GM12875 (cell line): ENCODE data around the gene FLVCR1.
"Not testable (repeated sequence)": the region's sequence is repeated elsewhere in the genome, so short reads cannot be mapped to it uniquely, and the experiment has no call there.

Experiments used
- H3K4me3 ChIP-seq: one replicate; pipeline ENCODE4 v1.5.1; 2011; ENCODE audit warnings: low read depth, low read length, control low read depth
- TF ChIP-seq, protein P1 (sequence below): IDR thresholded peaks from 2 replicates; pipeline ENCODE4 v1.5.1; 2011; ENCODE audit warnings: low read depth, mild to moderate bottlenecking, control low read depth, inconsistent platforms, low read length, moderate library complexity, borderline replicate concordance; ENCODE audit not compliant: insufficient read depth

Gene FLVCR1

GRCh38 chr1:212908971-212909370, 50.9 kb downstream of the FLVCR1 start:
- TF ChIP-seq, protein P1, sequence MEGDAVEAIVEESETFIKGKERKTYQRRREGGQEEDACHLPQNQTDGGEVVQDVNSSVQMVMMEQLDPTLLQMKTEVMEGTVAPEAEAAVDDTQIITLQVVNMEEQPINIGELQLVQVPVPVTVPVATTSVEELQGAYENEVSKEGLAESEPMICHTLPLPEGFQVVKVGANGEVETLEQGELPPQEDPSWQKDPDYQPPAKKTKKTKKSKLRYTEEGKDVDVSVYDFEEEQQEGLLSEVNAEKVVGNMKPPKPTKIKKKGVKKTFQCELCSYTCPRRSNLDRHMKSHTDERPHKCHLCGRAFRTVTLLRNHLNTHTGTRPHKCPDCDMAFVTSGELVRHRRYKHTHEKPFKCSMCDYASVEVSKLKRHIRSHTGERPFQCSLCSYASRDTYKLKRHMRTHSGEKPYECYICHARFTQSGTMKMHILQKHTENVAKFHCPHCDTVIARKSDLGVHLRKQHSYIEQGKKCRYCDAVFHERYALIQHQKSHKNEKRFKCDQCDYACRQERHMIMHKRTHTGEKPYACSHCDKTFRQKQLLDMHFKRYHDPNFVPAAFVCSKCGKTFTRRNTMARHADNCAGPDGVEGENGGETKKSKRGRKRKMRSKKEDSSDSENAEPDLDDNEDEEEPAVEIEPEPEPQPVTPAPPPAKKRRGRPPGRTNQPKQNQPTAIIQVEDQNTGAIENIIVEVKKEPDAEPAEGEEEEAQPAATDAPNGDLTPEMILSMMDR: no peak
- no peak overlapping the region for H3K4me3 ChIP-seq

DNA sequence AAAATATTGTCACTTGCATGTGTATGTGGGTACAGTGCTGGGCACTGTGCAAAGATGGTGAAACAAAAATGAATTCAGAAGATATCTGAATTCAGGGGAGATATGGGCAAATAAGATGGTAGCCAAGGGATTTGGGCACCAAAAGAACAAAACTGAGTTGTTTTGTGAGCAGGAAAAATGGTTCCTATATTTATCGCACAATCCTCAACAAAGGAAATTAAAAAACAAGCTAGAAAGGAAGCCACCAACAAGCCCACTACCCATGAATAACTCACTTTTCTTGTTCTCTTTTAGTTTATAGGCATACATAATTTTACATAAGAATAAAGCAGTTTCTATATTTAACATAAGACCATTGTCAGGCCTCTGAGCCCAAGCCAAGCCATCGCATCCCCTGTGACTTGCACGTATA, 51.6 kb downstream of the FLVCR1 start:
- no peak overlapping the region for H3K4me3 ChIP-seq
- TF ChIP-seq, protein P1: no peak

GRCh38 chr1:212910213-212910612, 52.1 kb downstream of the FLVCR1 start:
- H3K4me3 ChIP-seq: not testable (repeated sequence)

GRCh38 chr1:212913638-212914037, 55.6 kb downstream of the FLVCR1 start:
- not testable (repeated sequence) for H3K4me3 ChIP-seq

DNA sequence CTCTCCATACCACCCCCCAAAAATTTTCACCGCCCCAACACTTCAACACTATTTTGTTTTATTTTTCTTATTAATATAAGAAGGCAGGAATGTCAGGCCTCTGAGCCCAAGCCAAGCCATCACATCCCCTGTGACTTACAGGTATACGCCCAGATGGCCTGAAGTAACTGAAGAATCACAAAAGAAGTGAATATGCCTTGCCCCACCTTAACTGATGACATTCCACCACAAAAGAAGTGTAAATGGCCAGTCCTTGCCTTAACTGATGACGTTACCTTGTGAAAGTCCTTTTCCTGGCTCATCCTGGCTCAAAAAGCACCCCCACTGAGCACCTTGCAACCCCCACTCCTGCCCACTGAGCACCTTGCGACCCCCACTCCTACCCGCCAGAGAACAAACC, 56.0 kb downstream of the FLVCR1 start:
- H3K4me3 ChIP-seq: not testable (repeated sequence)

DNA sequence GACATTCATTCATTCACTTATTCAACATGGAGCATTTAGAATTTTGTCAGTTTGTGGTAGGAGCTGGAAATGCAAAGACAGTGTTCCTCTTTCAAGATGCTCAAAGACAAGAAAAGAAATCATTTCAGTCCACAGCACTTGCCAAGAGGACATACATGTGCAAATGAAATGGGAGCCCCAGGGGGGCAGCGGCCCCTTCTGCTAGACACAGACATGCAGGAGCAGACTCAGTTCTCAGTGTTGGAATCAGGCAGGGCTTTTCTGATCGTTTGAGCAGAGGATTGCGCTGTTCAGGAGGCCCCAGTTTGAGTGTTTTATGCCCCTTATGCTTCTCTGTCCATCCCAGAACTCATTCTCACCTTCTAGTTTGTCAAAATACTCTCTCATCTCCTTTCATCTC, 56.7 kb downstream of the FLVCR1 start:
- TF ChIP-seq, protein P1: no peak
- no peak overlapping the region for H3K4me3 ChIP-seq

DNA sequence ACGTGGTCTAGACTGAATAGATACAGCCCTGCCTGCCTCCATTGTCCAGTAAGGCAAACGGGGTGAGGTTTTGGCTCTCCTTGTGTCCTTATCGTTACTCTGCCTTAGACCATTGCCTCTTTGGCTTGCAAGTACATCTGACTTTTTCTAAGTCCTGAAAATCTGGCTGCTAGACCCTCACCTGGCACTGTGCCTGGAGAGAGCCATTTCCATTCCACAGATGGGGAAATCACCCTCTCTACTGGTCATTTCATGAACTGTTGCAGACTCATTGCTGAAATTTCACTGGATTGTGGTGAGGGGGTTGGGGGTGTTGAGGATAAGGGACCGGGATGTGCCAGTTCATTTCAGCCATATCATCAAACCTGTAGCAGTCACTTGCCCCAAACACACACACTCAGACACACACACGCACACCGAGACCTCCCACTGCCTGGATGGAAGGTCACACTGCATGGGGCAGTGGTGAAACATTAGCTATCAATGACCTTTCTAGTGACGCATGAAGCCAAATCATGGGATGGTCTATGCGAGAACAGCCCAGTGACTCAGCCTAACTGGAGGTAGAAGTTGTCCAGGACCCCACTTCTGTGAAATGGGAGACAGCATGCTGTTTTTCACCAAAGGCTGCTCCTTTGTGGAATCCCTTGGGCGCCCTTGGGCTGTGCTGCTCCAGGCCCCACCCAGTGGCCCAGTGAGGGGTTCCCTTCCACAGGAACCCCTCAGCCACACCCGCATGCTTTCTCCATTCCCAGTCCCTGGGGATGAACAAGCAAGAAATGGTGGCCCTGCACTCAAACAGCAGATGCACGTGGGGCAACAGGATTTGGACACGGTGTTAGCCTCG, 57.4 kb downstream of the FLVCR1 start:
- no peak overlapping the region for H3K4me3 ChIP-seq
- TF ChIP-seq, protein P1: 0 out of 2 replicates have a peak, but pooled peaks have one; percentile 28

- TF ChIP-seq, protein P1: no peak
- no peak overlapping the region for H3K4me3 ChIP-seq
Measured at GRCh38 chr1:212916481-212917133, 58.5 kb downstream of the FLVCR1 start.
